Measurements from ENCODE around the gene MLANA. TPM values are rescaled to one million over a fixed set of nuclear protein-coding genes. Genes with fewer than 3 reads are reported as not detected.

Gene MLANA
- total and polyA plus RNA-seq, 10 of the 15 experiments (the other 5 are each of a cell fraction or from before 2014, with no cell fraction given), result 0.11 to 0.26 (median 0.13) TPM; not detected in 6

DNA sequence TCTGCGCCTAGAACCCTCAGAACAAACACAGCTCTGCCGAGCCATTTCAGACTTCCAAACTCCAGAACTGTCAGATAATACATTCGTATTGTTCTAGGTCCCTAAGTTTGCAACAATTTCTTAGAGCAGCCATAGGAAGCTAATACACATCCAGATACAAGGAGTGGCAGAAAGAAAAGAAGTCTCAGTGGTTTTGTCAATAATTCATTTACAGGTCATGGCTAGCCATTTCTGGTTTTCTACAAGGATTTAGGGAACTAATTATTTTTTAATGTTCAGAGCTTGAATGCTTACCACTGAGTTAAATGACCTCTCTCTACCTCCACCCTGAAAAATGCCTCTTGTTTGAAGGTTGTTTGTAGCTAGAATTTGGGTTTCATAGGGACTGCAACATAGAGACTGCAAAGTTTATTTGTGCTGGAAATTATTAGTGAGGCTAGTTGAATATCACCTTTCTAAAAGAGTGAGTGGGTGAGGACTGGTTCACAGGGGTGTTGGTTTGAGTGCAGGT lies 42.3 kb upstream of the MLANA start (continued):
- TF ChIP-seq GATAD2B (conservative IDR thresholded peaks at IDR 0.05; ENCODE audit: low read depth), result peak; percentile 46; the same call in 1 of the 2 replicates

DNA sequence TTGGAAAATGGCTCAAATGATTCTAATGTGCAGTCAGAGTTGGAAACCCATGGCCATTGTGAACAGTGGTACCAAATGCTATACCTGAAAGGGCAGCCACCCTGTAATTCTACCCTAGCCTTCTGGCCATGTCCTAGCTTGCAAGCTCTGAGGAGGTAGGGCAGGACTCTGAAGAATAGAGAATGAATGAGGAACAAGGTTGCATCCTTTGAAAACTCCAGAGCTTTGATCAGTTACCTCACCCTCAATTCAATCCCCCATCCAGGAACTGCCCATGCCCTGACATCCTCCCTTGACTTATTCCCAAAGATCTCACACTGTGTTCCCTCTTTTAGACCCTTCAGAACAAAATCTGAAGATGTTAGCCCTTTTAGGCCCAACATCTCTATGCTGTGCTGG lies 40.0 kb upstream of the MLANA start:
- peaks cover 42% of the 10 kb centered on the region for H3K4me1 ChIP-seq (ENCODE audit: control insufficient read depth, insufficient read depth, low read length)
- H2AFZ ChIP-seq (ENCODE audit: control insufficient read depth, low read depth, low read length), result peak overlapping the region; percentile 1; the same call in 1 of the 2 replicates
- no peak overlapping the region for H3K9ac ChIP-seq (ENCODE audit: control insufficient read depth, insufficient read depth, low read length)
- no peaks in the 10 kb centered on the region for H4K20me1 ChIP-seq (ENCODE audit: control insufficient read depth, insufficient read depth)
- BruUV-seq (replicated peaks), result no TSS peak
- intact Hi-C loops (cut with micrococcal nuclease; ENCODE audit: unreplicated experiment), result no loop called here
- peak; percentile 27 for ATAC-seq
- FAIRE-seq, result no peak
- DNase-seq (ENCODE audit: low read depth, low spot score), result no peak
- no peaks in the 10 kb centered on the region for H3K27me3 ChIP-seq (replicated peaks in 1 of 2; ENCODE audit: control insufficient read depth in 2 of 2, insufficient read depth in 2 of 2, low read length in 1 of 2)
- SMC1A ChIA-PET (ENCODE audit: uncharacterized antibody, unreplicated experiment), result interaction anchor here (0.8 to 5.5 kb wide), 20 partner anchors 8 to 223 kb away, joined by 3 to 58 read pairs (median 8); partner anchors contain the start of gene ERMP1
- no peak overlapping the region for H3K4me3 ChIP-seq
- POLR2A ChIA-PET, result interaction anchor here (0.9 to 10.5 kb wide), 9 partner anchors 9 to 267 kb away, joined by 3 to 142 read pairs (median 4); partner anchors contain the start of genes ERMP1 and RIC1
- no peaks in the 10 kb centered on the region for H3K79me2 ChIP-seq (ENCODE audit: control insufficient read depth, insufficient read depth, low read length)
- H3K4me2 ChIP-seq (ENCODE audit: control insufficient read depth, insufficient read depth), result peak overlapping the region; percentile 41; the same call in 1 of the 2 replicates
- in situ Hi-C loops (cut with MboI), result no loop called here
- no peaks in the 10 kb centered on the region for H3K36me3 ChIP-seq (ENCODE audit: control insufficient read depth in 2 of 2, insufficient read depth in 2 of 2, low read length in 1 of 2)
- peak overlapping the region; percentile 54; the same call in 1 of the 2 replicates for H3K27ac ChIP-seq (ENCODE audit: control insufficient read depth, insufficient read depth)
- CTCF ChIA-PET, result interaction anchor here (1.3 to 4.3 kb wide), 12 partner anchors 9 to 204 kb away, joined by 3 to 31 read pairs (median 12); partner anchors contain the start of gene ERMP1
- H3K9me3 ChIP-seq (replicated peaks; ENCODE audit: control insufficient read depth, insufficient read depth, low read length), result no peaks in the 10 kb centered on the region; the same call in 2 of the 3 replicates
- RAD21 ChIA-PET (ENCODE audit: unreplicated experiment), result interaction anchor here (1.0 to 5.5 kb wide), 10 partner anchors 16 to 157 kb away, joined by 3 to 59 read pairs (median 10); partner anchors contain the start of gene ERMP1
- TF ChIP-seq, protein P1, sequence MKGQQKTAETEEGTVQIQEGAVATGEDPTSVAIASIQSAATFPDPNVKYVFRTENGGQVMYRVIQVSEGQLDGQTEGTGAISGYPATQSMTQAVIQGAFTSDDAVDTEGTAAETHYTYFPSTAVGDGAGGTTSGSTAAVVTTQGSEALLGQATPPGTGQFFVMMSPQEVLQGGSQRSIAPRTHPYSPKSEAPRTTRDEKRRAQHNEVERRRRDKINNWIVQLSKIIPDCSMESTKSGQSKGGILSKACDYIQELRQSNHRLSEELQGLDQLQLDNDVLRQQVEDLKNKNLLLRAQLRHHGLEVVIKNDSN (IDR thresholded peaks at IDR 0.05; ENCODE audit: borderline replicate concordance, extremely low read length, insufficient read depth, low read depth, low read length), result no peak
- TF ChIP-seq ATF7 (IDR thresholded peaks at IDR 0.05; ENCODE audit: low read depth) (no peak), PAX5 (IDR thresholded peaks at IDR 0.05; ENCODE audit: borderline replicate concordance, low read depth, low read length) (no peak), SP1 (IDR thresholded peaks at IDR 0.05; ENCODE audit: low read depth, low read length) (no peak), NFYA (IDR thresholded peaks at IDR 0.05; ENCODE audit: borderline replicate concordance, low read depth, low read length) (no peak), MXI1 (IDR thresholded peaks at IDR 0.05; ENCODE audit: low read depth, low read length) (no peak), BRCA1 (IDR thresholded peaks at IDR 0.05; ENCODE audit: low read depth, low read length) (no peak), RELA (IDR thresholded peaks at IDR 0.05; ENCODE audit: borderline replicate concordance, partially characterized antibody) (no peak), NR2C2 (IDR thresholded peaks at IDR 0.05; ENCODE audit: borderline replicate concordance, control insufficient read depth, insufficient read length, low read depth) (no peak), SUZ12 (IDR thresholded peaks at IDR 0.05; ENCODE audit: unreplicated experiment) (no peak), ZNF207 (IDR thresholded peaks at IDR 0.05; ENCODE audit: borderline replicate concordance) (no peak), GABPA (IDR thresholded peaks at IDR 0.05; ENCODE audit: low read depth) (no peak), PML (IDR thresholded peaks at IDR 0.05; ENCODE audit: low read length) (no peak)
- TF ChIP-seq, protein P2, sequence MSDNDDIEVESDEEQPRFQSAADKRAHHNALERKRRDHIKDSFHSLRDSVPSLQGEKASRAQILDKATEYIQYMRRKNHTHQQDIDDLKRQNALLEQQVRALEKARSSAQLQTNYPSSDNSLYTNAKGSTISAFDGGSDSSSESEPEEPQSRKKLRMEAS (IDR thresholded peaks at IDR 0.05; ENCODE audit: low read depth, low read length), result no peak
- TF ChIP-seq, protein P3, sequence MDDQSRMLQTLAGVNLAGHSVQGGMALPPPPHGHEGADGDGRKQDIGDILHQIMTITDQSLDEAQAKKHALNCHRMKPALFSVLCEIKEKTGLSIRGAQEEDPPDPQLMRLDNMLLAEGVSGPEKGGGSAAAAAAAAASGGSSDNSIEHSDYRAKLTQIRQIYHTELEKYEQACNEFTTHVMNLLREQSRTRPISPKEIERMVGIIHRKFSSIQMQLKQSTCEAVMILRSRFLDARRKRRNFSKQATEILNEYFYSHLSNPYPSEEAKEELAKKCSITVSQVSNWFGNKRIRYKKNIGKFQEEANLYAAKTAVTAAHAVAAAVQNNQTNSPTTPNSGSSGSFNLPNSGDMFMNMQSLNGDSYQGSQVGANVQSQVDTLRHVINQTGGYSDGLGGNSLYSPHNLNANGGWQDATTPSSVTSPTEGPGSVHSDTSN (IDR thresholded peaks at IDR 0.05; ENCODE audit: insufficient replicate concordance, low read depth, low read length), result no peak
- TF ChIP-seq, protein P4, sequence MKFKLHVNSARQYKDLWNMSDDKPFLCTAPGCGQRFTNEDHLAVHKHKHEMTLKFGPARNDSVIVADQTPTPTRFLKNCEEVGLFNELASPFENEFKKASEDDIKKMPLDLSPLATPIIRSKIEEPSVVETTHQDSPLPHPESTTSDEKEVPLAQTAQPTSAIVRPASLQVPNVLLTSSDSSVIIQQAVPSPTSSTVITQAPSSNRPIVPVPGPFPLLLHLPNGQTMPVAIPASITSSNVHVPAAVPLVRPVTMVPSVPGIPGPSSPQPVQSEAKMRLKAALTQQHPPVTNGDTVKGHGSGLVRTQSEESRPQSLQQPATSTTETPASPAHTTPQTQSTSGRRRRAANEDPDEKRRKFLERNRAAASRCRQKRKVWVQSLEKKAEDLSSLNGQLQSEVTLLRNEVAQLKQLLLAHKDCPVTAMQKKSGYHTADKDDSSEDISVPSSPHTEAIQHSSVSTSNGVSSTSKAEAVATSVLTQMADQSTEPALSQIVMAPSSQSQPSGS (IDR thresholded peaks at IDR 0.05; ENCODE audit: low read length), result no peak
